GM12891 (cell line): ENCODE data around the gene IRX3.

Experiments
- DNase-seq: peaks from one replicate; pipeline ENCODE4 v3.0.0; 2011; ENCODE audit warnings: low spot score; ENCODE audit not compliant: insufficient read length
- FAIRE-seq: peaks from 2 replicates; lab custom pipeline; 2011; peaks lifted over from hg19 to GRCh38; lab: Jason Lieb, UNC
- PAX5 ChIP-seq: IDR thresholded peaks from 2 replicates; pipeline ENCODE4 v1.6.1; 2011; ENCODE audit warnings: low read length, moderate library complexity, mild to moderate bottlenecking; ENCODE audit not compliant: insufficient read depth, severe bottlenecking
- POLR2A ChIP-seq: IDR thresholded peaks from 2 replicates; pipeline ENCODE4 v1.6.1; 2011; ENCODE audit warnings: low read depth, low read length, control low read depth
- POLR2AphosphoS5 ChIP-seq: IDR thresholded peaks from 2 replicates; pipeline ENCODE4 v1.6.1; 2011; ENCODE audit warnings: low read depth, low read length, control low read depth
- POU2F2 ChIP-seq: IDR thresholded peaks from 2 replicates; pipeline ENCODE4 v1.6.1; 2011; ENCODE audit warnings: low read depth, mild to moderate bottlenecking, control low read depth, low read length, moderate library complexity
- SPI1 ChIP-seq: IDR thresholded peaks from 2 replicates; pipeline ENCODE4 v1.6.1; 2011; ENCODE audit warnings: low read depth, low read length, control low read depth
- TAF1 ChIP-seq: IDR thresholded peaks from 2 replicates; pipeline ENCODE4 v1.6.1; 2011; ENCODE audit warnings: low read depth, low read length, control low read depth

The IRX3 gene

DNA sequence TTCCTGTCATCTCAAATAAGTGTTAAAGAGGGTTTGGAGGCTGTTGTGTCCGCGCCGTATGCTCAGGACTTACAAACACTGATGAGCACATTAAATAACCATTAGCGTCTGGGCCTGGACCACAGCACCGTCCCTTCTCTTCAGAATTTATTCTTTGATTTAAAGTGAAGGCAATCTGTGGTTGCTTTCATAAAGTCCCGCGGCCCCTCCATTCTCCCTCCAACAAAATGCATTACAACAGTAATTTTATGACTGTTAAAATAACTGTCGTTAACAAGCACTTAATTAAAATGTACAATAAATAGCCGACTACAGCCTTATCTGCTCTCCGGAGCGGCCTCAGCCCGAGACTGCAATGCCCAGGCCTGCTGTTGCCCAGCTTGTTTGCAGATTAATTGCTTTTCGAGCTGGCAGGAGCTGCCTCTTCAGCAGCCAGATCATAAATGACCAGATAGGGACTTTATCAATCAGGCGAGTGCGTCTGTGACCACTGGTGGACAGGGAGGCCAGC, 30.6 kb upstream of the IRX3 start:
- DNase-seq (no peak), FAIRE-seq (no peak)

DNA sequence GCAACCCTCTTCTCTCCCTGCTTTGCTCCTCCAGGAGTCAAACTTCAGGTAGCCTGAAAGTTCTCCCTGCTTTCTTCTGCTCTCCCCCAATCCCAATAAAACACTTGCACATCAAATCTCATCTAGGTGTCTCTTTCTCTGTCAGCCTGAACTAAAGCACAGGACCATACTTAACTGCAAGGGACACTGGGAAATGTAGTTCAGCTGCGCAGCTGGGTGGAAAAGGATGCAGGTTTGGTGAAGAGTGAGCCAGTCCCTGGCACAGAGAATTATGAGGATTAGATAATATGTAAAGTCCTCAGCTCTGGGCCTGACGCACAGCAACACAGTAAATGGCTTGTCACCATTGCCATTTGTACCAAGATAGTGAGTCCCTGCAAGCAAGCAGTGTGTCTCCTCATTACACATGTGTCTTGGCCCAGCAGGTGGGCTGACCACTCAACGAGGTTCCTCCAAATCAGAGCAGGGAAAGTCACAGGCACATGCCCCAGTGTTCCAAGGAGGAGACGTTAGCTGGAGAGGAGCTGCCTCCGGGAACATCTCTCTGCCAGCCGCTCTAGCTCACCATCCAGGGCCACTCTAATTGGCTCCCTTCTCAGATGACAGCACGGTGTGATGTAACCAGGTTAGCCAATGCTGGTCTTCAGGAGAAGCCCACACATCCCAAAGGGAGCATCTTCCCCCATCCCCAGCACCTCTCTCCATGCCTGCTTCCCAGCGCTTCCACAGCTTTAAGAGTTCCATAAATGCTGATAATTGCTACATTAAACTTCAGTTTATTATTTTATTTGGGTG, 29.7 kb upstream of the IRX3 start:
- TF ChIP-seq POLR2A = no peak
- TF ChIP-seq POU2F2 = no peak
- FAIRE-seq (no peak), DNase-seq (no peak)

More for the DNA sequence above, 30.6 kb upstream of the IRX3 start:
- TF ChIP-seq PAX5 (no peak), POLR2A (no peak)

DNA sequence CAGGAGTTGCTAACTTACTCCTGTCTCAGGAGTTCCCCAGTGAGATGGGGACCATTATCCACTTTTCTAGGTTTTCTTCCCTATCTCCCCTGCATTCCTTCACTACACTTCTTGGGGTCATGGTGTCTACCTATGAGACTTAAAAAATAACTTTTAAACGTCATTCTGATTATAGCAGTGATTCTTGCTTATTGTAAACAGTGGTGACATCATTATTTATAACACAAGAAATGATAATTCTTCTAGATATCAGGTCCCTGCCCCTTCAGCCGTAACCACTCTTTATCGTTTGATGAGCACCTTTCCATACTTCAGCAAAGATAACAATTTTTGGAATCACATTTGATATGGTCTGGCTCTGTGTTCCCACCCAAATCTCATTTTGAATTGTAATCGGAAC, 27.2 kb upstream of the IRX3 start:
- no peak for FAIRE-seq
- TF ChIP-seq POLR2AphosphoS5 (no peak), POLR2A (no peak)
- DNase-seq = no peak

DNA sequence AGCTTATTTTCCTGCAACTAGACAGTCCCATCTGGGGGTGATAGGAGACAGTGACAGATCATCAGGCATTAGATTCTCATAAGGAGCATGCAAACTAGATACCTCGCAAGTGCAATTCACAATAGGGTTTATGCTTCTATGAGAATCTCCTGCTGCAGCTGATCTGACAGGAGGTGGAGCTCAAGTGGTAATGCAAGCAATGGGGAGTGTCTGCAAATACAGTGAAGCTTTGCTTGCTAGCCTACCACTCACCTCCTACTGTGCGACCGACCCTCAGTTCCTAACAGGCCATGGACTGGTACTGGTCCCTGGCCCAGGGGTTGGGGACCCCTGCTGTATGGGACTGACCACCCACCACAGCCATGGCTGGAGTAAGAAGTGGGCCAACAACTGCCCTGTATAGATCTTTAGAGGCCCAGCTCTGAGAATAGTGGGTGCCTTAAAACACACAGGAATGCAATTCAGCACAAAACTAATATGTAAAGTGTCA, 26.0 kb upstream of the IRX3 start:
- DNase-seq (no peak), FAIRE-seq (no peak)
- TF ChIP-seq TAF1 = no peak
- TF ChIP-seq POU2F2 = no peak
- TF ChIP-seq SPI1 = no peak
- no peak for TF ChIP-seq PAX5
- TF ChIP-seq POLR2AphosphoS5 = no peak
- no peak for TF ChIP-seq POLR2A

DNA sequence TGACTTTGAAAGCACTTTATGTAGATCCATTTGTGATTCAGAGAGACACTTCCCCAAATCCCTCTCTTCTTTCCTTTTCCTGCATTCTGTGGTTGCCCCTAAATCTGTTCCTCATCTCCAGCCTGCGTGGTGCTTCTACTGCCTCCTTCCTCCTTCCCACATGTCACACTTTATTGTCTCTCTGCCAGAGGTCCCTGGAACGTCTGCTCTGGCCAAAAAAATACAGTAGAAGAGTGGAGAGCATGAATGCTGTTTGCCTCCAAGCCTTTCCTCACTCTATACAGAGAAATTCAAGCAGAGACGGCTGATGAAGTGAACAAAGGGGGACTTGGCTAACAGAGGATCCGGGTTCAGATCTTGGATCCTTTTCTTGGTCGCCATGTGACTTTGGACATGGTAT, 22.8 kb upstream of the IRX3 start:
- FAIRE-seq (no peak), DNase-seq (no peak)

DNA sequence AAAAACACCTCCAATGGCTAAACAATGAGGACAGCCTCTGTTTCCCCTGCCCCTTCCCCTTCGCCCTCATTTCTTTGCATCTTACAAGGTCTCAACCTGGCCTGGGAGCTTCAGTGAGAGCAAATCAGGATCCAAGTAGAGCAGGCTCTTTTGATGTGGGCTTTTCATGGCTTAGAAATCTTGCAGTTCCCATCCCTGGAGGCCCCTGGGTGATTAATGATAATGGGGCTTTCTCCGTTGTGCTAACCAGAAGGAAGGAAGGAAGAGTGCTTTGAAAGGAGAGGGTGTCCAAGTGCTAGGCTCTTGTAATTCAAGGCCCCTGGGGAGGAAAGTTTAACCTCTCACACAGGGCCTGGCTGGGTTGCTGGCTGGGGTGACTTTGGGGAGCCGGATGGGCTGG, 18.5 kb upstream of the IRX3 start:
- FAIRE-seq (no peak), DNase-seq (no peak)
- no peak for TF ChIP-seq PAX5
- TF ChIP-seq POLR2A = no peak
- TF ChIP-seq POLR2AphosphoS5 = no peak
- no peak for TF ChIP-seq POU2F2
- TF ChIP-seq TAF1 = no peak

More for the DNA sequence above, 22.8 kb upstream of the IRX3 start:
- TF ChIP-seq PAX5 (no peak), SPI1 (no peak), TAF1 (no peak), POLR2AphosphoS5 (no peak), POU2F2 (no peak), POLR2A (no peak)

DNA sequence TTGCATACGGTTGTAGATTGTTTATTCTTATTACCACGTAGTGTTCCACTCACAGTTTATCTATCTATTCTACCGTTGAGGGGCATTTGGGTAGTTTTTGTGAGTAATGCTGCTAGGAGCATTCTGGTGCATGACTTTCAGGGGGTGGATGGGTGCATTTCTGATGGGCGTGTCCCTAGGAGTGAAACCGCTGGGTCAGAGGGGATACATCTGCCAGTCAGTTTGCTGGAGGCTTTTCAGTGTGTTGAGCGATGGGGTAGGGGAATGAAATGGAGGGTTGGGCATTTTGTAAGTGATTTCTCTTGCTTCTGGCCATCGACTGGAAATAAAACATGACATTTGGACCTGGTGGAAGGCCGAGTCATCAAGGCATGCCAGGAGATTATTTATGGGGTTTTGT, 17.0 kb upstream of the IRX3 start:
- FAIRE-seq (no peak), DNase-seq (no peak)
- TF ChIP-seq SPI1 (no peak), TAF1 (no peak), POLR2A (no peak), POLR2AphosphoS5 (no peak), POU2F2 (no peak), PAX5 (no peak)

DNA sequence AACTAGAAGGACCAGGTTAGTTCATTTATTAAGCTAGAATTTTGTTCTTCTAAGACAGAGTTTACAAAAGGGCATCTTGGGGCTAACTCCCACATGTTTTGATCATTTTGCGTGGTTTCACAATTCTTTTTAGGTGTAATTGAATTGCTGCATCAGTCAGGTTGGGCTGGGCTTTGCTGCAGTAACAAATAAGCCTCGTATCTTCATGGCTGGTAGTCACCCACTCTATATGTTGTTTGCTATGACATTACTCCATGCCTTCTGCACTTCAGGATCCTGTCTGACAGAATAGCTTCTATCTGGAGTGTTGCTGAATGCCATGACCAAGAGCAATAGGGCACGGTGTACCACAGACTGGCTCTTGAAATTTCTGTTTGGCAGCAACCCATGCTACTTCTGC, 10.6 kb upstream of the IRX3 start:
- TF ChIP-seq POLR2A (no peak), POU2F2 (no peak), TAF1 (no peak), SPI1 (no peak), PAX5 (no peak), POLR2AphosphoS5 (no peak)
- no peak for FAIRE-seq

DNA sequence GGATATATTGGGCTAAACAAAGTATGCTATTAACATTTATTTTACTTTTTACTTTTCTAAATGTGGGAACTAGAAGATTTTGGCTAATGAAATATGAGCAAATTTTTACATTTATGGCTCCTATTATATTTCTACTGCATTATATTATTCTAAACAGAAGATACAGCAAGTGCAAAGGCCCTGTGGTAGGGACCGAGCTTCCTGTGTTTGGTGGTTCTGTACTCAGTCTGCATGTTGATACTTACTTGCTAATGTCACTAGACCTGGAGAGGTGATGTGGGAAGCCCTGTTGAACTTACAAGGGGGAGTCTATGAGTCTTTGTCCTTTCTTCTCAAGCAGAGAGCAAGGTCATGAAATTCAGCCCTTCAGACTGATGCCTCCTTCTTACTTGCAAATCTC, 10.0 kb upstream of the IRX3 start:
- FAIRE-seq (no peak), DNase-seq (no peak)
- TF ChIP-seq POLR2AphosphoS5 (no peak), POU2F2 (no peak), POLR2A (no peak), PAX5 (no peak), TAF1 (no peak), SPI1 (no peak)

More for the DNA sequence above, 10.6 kb upstream of the IRX3 start:
- no peak for DNase-seq

DNA sequence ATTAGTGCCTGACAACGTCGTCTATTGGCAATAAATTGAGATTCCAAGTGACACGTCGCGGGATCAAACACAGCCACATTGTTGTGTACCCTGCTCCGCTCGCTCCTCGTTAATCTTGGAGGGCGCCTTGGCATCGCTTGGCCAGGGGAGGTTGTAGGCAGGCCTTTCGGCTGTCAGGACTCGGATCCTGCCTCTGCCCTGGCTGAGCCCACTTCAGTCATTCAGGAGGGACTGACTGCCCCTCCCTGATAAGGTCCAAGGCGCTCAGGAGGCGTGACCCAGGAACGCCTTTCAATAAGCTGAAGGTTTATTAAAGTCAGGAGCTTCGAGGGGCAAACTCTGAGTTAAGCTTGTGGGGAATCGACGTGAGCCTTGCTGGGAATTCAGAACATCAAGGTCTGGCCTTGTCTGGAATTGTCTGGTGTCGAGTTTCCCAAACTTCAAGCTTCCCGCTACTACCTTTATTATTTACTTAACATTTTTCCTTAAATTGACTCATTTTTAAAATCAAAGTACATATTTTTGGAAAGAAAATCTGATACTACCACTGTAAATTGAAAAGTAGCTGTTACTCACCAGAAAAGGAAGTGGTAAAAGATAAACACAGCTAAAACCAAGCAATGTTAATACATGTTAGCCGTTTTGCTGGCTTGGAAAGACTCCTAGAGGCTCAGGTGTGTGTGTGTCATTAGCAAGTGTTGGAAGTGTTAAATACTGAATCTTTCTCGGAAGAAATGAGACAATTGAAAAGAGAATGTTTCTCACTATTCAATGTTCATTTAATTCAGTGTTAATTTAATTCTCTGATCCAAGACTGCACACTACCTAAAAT, 5.3 kb upstream of the IRX3 start:
- FAIRE-seq = no peak
- no peak for DNase-seq
- TF ChIP-seq POU2F2 (no peak), POLR2AphosphoS5 (no peak), TAF1 (no peak), POLR2A (no peak), SPI1 (no peak), PAX5 (no peak)
